NCI-H82 (cell line): ENCODE results near the gene PEX12.
"Not testable (repeated sequence)": the region's sequence is repeated elsewhere in the genome, so short reads cannot be mapped to it uniquely, and the experiment has no call there.

Experiments
- DNase-seq: peaks from one replicate; lab custom pipeline; 2025; lab: John Stamatoyannopoulos, UW

Gene PEX12

DNA sequence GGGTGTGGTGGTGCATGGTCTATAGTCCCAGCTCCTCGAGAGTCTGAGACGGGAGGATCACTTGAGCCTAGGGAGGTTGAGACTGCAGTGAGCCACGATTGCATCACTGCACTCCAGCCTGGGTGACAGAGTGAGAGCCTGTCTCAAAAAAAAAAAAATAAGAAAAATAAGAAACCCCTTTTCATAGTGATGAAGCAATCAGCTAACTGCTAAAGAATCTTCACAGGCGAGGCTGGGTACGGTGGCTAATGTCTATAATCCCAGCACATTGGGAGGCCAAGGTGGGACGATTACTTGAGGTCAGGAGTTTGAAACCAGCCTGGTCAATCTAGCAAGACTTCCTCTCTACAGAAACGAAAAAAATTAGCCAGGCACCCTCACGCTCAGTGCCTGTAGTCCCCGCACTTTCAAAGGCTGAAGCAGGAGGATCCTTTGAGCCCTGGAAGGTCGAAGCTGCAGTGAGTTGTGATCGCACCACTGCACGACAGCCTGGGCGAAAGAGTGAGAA is 41.7 kb downstream of the PEX12 start:
- no peak for DNase-seq

DNA sequence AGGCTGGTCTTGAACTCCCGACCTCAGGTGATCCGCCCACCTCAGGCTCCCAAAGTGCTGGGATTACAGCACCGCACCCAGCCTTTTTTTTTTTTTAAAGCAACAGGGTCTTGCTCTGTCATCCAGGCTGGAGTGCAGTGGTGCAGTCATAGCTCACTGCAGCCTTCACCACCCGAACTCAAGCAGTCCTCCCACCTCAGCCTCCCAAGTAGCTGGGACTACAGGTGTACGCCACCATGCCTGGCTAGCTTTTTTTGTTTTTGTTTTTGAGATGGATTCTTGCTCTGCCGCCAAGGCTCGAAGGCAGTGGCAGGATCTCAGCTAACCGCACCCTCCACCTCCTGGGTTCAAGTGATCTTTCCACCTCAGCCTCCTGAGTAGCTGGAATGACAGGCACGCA is 43.0 kb downstream of the PEX12 start:
- DNase-seq: not testable (repeated sequence)

DNA sequence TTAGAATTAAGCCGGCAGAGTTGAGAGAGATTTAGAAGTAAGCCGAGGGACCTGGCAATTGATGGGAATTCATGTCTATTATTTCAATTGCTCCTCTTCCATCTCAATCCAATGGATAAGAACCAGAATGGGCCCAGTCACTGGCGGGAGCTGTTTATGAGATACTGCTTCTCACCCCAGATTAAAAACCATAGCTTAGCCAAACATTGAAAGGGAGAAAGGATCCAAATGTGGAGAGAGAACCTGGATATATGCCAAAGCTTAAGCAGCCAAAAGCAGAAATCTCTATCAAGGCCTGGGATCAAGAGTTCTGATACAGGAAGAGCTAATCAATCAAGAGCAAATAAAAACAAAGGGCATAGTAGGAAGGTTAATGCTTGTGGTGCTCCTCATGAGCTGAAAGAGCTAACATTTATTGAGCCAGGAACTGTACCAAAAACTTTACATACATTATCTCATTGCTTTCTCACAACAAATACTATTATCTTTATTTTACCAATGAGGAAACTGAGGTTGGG is 43.7 kb downstream of the PEX12 start:
- peak; percentile 45 for DNase-seq

DNA sequence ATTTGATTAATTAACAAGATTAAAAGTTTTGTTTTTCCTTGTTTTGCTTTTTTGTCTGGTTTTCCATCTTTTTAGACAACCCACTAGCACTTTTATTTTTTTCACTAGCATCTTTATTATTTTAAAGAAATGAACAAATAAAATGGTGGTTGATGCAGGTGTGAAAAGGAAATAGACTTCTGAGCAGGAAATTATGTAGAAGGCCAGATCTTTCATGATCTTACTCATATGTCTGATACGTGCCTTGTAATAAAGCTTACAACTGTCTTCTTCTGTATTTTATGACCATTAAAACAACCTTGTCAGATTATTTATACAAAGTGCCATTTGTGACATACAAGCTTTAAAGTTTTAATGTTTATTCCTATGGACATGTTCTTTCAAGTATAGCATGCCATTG is 47.2 kb downstream of the PEX12 start:
- no peak for DNase-seq

DNA sequence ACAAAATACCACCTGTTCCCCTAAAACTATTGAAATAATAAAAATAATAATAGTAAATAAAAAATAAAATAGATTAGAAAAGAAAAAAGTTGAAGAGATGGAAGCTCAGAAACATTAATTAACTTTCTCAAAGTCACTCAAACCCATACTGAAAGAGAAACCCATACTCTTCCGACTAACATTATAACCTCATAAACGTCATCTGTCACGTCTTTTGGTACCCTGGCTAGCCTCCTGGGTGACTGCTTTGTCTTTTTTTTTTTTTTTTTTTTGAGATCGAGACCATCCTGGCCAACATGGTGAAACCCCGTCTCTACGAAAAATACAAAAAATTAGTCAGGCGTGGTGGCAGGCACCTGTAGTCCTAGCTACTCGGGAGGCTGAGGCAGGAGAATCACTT is 48.5 kb downstream of the PEX12 start:
- DNase-seq: no peak

DNA sequence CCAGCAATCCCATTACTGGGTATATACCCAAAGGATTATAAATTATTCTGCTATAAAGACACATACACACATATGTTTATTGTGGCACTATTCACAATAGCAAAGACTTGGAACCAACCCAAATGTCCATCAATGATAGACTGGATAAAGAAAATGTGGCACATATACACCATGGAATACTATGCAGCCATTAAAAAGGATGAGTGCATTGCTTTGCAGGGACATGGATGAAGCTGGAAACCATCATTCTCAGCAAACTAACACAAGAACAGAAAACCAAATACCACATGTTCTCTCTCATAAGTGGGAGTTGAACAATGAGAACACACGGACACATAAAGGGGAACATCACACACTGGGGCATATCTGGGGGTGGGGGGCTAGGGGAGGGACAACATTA is 49.0 kb downstream of the PEX12 start:
- DNase-seq: not testable (repeated sequence)
